B cell (primary cell): ENCODE results near the gene BLVRB. TPM values are rescaled to one million over a fixed set of nuclear protein-coding genes. Genes with fewer than 3 reads are reported as not detected.

ENCODE experiments used
- ATAC-seq: fragments of 200-7000 bp; cut with Tn5 transposase; one replicate; pipeline ENCODE4 v1.10.0; 2021; ENCODE audit warnings: low read depth, mild to moderate bottlenecking, moderate number of reproducible peaks, moderate library complexity
- CTCF ChIA-PET: fragments of 350-600 bp; sonication (Branson Sonifier 250); formaldehyde crosslinking; loops from one replicate; lab custom pipeline; 2021; ENCODE audit warnings: antibody characterized with exemption, inconsistent platforms; lab: Charles Lee
- POLR2A ChIA-PET: fragments of 350-600 bp; sonication (Branson Sonifier 250); formaldehyde crosslinking; loops from one replicate; lab custom pipeline; 2021; ENCODE audit warnings: antibody characterized with exemption; lab: Charles Lee
- DNase-seq: peaks from one replicate; pipeline ENCODE4 v3.0.0; 2013
- H2AFZ ChIP-seq: 2 replicates; pipeline ENCODE4 v1.6.1; 2012; ENCODE audit warnings: mild to moderate bottlenecking, low read depth, low read length; ENCODE audit not compliant: insufficient read depth, poor library complexity, severe bottlenecking
- H3K27ac ChIP-seq, 2 donors: 1 replicate in 1 of 2; 2 replicates in 1 of 2; pipeline ENCODE4 v1.5.1; 2012 to 2013; ENCODE audit warnings: low read length in 2 of 2, mild to moderate bottlenecking in 2 of 2, moderate library complexity in 1 of 2
- H3K27me3 ChIP-seq, 4 experiments: fragments of 200-600 bp in 1 of 4; sonication (generic) in 1 of 4; replicated peaks in 1 of 4; 1 replicate in 2 of 4; 2 replicates in 2 of 4; pipeline versions ENCODE4 v1.6.1 to v1.7.0; 2013 to 2016; ENCODE audit warnings: low read length in 3 of 4, mild to moderate bottlenecking in 2 of 4, mixed read lengths in 1 of 4, moderate library complexity in 1 of 4; ENCODE audit not compliant: insufficient read depth in 4 of 4, control insufficient read depth in 3 of 4; ENCODE audit errors: control extremely low read depth in 1 of 4
- H3K36me3 ChIP-seq, 2 experiments: replicated peaks in 1 of 2; 1 replicate in 1 of 2; 2 replicates in 1 of 2; pipeline versions ENCODE4 v1.6.1 to v1.7.1; 2013; ENCODE audit warnings: low read length in 1 of 2; ENCODE audit not compliant: insufficient read depth in 2 of 2, control insufficient read depth in 1 of 2; ENCODE audit errors: control extremely low read depth in 1 of 2, extremely low read depth in 1 of 2
- H3K4me1 ChIP-seq, 2 donors: fragments of 200-600 bp in 1 of 2; sonication (generic) in 1 of 2; 1 replicate in 1 of 2; 2 replicates in 1 of 2; pipeline versions ENCODE4 v1.5.1 to v1.6.1; 2013 to 2017; ENCODE audit warnings: low read length in 2 of 2; ENCODE audit not compliant: control insufficient read depth in 2 of 2, insufficient read depth in 2 of 2
- H3K4me2 ChIP-seq: replicated peaks from 2 replicates; pipeline ENCODE3; 2012; ENCODE audit warnings: mild to moderate bottlenecking, low read depth, low read length; ENCODE audit not compliant: poor library complexity, severe bottlenecking
- H3K4me3 ChIP-seq, 5 experiments: fragments of 200-600 bp in 1 of 5; sonication (generic) in 1 of 5; 1 replicate in 3 of 5; 2 replicates in 2 of 5; pipeline versions ENCODE4 v1.5.1 to v1.7.0; 2011 to 2016; ENCODE audit warnings: low read length in 4 of 5, mild to moderate bottlenecking in 4 of 5, low read depth in 2 of 5, control low read depth in 1 of 5, moderate library complexity in 1 of 5; ENCODE audit not compliant: insufficient read depth in 1 of 5; ENCODE audit errors: control extremely low read depth in 1 of 5, extremely low read depth in 1 of 5
- H3K79me2 ChIP-seq: fragments of 200-600 bp; sonication (generic); one replicate; pipeline ENCODE4 v1.6.0; 2016; ENCODE audit warnings: low read length; ENCODE audit not compliant: control insufficient read depth, insufficient read depth
- H3K9ac ChIP-seq: fragments of 200-600 bp; sonication (generic); 2 replicates; pipeline ENCODE4 v1.6.1; 2017; ENCODE audit warnings: mild to moderate bottlenecking, low read length, moderate library complexity
- H3K9me3 ChIP-seq, 3 donors: one replicate each; pipeline versions ENCODE4 v1.6.1 to v1.7.1; 2013; ENCODE audit warnings: low read length in 2 of 3; ENCODE audit not compliant: control insufficient read depth in 2 of 3, insufficient read depth in 1 of 3; ENCODE audit errors: control extremely low read depth in 1 of 3
- H4K20me1 ChIP-seq: 2 replicates; pipeline ENCODE4 v1.6.0; 2012; ENCODE audit warnings: mild to moderate bottlenecking, low read length; ENCODE audit not compliant: insufficient read depth, control insufficient read depth, poor library complexity, severe bottlenecking
- H3K27ac Mint-ChIP-seq: one replicate; pipeline ENCODE4 v1.8.0; 2021; ENCODE audit warnings: mixed read lengths
- H3K27me3 Mint-ChIP-seq: one replicate; pipeline ENCODE4 v1.8.0; 2021; ENCODE audit warnings: mixed read lengths
- H3K4me1 Mint-ChIP-seq: one replicate; pipeline ENCODE4 v1.8.0; 2021; ENCODE audit warnings: mixed read lengths
- H3K4me3 Mint-ChIP-seq: one replicate; pipeline ENCODE4 v1.8.0; 2021; ENCODE audit warnings: mixed read lengths
- H3K9me3 Mint-ChIP-seq: one replicate; pipeline ENCODE4 v1.8.0; 2022; ENCODE audit warnings: mixed read lengths; ENCODE audit not compliant: insufficient read depth
- EZH2 ChIP-seq: IDR thresholded peaks from 2 replicates; pipeline ENCODE4 v1.6.1; 2012; ENCODE audit warnings: borderline replicate concordance, low read depth, mild to moderate bottlenecking, moderate library complexity, low read length; ENCODE audit not compliant: insufficient read depth, poor library complexity, severe bottlenecking
- WGBS: methylation state at CpG from one replicate; pipeline ENCODE4 v1.1.5; 2013; ENCODE audit warnings: missing lambda C conversion rate; ENCODE audit not compliant: insufficient coverage; 5-methylcytosine and 5-hydroxymethylcytosine counted together
- intact Hi-C: fragments of 100-400 bp; cut with micrococcal nuclease; formaldehyde crosslinking; loops from one replicate; pipeline ENCODE4 v1.10.0; 2022
- polyA plus RNA-seq: library from polyadenylated mRNA; depleted of rRNA; stranded (reverse); fragments of >200 nt; gene quantifications from 2 replicates; pipeline ENCODE4 v1.2.3, GENCODE V29; 2012
- total RNA-seq, 2 donors: library from RNA; stranded (reverse); fragments of 120-200 nt in 1 of 2; gene quantifications; 1 replicate in 1 of 2; 2 replicates in 1 of 2; pipeline versions ENCODE4 v1.2.3 to v1.2.4, GENCODE V29; 2013 to 2022
- TF ChIP-seq, protein P1 (sequence below): fragments of 200-600 bp; IDR thresholded peaks from one replicate; pipeline ENCODE4 v1.8.0; 2022; ENCODE audit warnings: antibody characterized with exemption, mild to moderate bottlenecking

The BLVRB gene
- total and polyA plus RNA-seq, 2 donors (not counting 1 experiment from before 2014, with no cell fraction given), result 14.2 to 23.2 TPM

DNA sequence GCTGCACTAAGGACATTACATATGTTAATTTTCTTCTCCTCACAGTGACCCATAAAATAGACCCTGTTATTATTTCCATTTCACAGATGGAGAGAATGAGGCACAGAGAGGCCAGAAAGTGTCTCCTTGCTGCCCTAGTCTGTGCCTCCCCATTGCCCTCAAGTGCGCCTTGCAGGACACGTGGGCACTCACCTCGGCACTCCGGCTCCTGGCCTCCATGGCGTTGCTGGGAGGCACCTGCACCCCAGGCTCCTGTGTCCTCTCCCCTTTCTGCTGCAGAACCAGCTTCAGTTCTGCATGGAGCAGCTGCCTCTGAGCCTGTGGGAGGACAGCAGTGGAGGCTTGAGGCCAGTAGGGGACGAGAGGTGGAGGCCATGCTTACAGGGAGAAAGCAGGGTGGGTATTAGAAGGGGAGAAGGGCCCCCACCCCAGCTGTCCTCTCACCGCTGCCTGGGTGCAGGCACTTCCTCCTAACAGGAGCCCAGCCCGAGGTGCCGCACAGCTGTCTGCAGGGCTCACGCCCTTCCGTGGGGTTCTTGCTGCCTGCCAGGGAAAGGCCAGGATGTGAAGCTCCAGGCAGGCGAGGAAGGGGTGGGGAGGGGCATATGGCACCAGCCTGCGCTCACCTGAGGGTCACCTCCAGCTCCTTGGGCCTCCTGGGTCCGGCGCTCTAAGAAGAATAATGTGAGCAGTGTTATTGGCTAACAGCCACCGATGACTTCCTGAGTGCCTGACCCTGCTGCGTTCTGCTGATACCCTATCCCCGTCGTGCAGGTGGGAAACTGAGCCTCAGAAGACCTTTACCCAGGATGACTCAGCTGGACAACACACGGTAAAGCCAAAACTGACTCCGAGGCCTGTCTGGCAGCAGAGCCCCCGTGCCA is 57.6 kb downstream of the BLVRB start:
- Histone ChIP-seq H3K4me1 (peaks cover 10 to 41% of the 10 kb centered on the region in 2 donors), H2AFZ (peak overlapping the region; percentile 46), H3K79me2 (no peaks in the 10 kb centered on the region), H4K20me1 (no peaks in the 10 kb centered on the region), H3K4me3 (no peak overlapping the region), H3K27ac (no peak overlapping the region), H3K27me3 (peaks cover 0 to 2% (median 0%) of the 10 kb centered on the region in 4 experiments), H3K9ac (no peak overlapping the region), H3K36me3 (no peaks in the 10 kb centered on the region), H3K4me2 (peak overlapping the region; percentile 44), H3K9me3 (no peaks in the 10 kb centered on the region)
- WGBS, result 43% methylated on average over 21 of the region's 22 CpGs
- intact Hi-C loops, result loop anchor here (10.0 kb wide), 1 partner anchor 887 kb away; no protein-coding TSS in a partner anchor
- TF ChIP-seq, protein P1, sequence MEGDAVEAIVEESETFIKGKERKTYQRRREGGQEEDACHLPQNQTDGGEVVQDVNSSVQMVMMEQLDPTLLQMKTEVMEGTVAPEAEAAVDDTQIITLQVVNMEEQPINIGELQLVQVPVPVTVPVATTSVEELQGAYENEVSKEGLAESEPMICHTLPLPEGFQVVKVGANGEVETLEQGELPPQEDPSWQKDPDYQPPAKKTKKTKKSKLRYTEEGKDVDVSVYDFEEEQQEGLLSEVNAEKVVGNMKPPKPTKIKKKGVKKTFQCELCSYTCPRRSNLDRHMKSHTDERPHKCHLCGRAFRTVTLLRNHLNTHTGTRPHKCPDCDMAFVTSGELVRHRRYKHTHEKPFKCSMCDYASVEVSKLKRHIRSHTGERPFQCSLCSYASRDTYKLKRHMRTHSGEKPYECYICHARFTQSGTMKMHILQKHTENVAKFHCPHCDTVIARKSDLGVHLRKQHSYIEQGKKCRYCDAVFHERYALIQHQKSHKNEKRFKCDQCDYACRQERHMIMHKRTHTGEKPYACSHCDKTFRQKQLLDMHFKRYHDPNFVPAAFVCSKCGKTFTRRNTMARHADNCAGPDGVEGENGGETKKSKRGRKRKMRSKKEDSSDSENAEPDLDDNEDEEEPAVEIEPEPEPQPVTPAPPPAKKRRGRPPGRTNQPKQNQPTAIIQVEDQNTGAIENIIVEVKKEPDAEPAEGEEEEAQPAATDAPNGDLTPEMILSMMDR, result no peak
- TF ChIP-seq EZH2, result no peak
- Mint-ChIP-seq H3K27ac (no peak overlapping the region), H3K4me3 (no peak overlapping the region), H3K9me3 (no peaks in the 10 kb centered on the region), H3K27me3 (no peaks in the 10 kb centered on the region), H3K4me1 (peaks cover 38% of the 10 kb centered on the region)
- DNase-seq, result no peak
- ChIA-PET CTCF (interaction anchor here (2.4 kb wide), 1 partner anchor 13 kb away, joined by 14 read pairs; no protein-coding TSS in a partner anchor), POLR2A (interaction anchor here (0.7 to 1.0 kb wide), 2 partner anchors 13 to 107 kb away, joined by 3 to 7 read pairs; no protein-coding TSS in a partner anchor)
- ATAC-seq, result no peak
